ENCODE data around the gene OR51G1.

The OR51G1 gene

DNA sequence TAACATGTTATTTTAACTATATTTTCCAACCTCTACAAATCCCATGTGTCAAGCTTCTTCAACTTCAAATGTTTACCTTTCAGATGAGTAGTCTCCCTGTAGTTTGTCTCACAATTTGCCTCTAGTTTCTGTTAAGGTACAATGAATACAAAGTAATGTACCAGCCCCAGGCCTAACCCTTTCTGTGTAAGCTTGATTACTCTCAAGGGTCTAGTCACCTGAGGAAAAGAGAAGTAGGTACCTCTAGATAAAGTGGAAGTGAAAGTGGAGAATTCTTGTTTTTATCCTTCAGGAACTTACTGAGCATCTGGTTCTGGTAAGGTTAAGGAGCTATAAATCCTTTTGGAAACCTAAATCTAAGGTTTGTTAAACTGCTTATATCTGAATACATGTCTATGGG, 20.7 kb downstream of the OR51G1 start, which contains the start of gene OR51A7:
Gene OR51A7, plus strand, starts transcription at position 300 of the 400 bp plus-strand sequence. CDS start 3,587 bp downstream, outside the sequence.
- no peaks in the 10 kb centered on the region for H3F3A ChIP-seq (ENCODE audit: insufficient read depth)
- no peaks in the 10 kb centered on the region for H3K9me2 ChIP-seq (replicated peaks; ENCODE audit: insufficient read depth, low read length)
- no peak within 1 kb of the TSS for H2AFZ ChIP-seq (ENCODE audit: low read depth, low read length, severe bottlenecking)
- H3K4me3 ChIP-seq (ENCODE audit: insufficient read depth, low read length, poor library complexity, severe bottlenecking) = no peak within 1 kb of the TSS
- no peaks in the 10 kb centered on the region for H4K20me1 ChIP-seq (ENCODE audit: low read depth, low read length)
- no peaks in the 10 kb centered on the region for H3K36me3 ChIP-seq (ENCODE audit: low read length)
- no peak for TF ChIP-seq EZH2phosphoT487 (conservative IDR thresholded peaks at IDR 0.05; ENCODE audit: low read length)
- TF ChIP-seq, protein P1, sequence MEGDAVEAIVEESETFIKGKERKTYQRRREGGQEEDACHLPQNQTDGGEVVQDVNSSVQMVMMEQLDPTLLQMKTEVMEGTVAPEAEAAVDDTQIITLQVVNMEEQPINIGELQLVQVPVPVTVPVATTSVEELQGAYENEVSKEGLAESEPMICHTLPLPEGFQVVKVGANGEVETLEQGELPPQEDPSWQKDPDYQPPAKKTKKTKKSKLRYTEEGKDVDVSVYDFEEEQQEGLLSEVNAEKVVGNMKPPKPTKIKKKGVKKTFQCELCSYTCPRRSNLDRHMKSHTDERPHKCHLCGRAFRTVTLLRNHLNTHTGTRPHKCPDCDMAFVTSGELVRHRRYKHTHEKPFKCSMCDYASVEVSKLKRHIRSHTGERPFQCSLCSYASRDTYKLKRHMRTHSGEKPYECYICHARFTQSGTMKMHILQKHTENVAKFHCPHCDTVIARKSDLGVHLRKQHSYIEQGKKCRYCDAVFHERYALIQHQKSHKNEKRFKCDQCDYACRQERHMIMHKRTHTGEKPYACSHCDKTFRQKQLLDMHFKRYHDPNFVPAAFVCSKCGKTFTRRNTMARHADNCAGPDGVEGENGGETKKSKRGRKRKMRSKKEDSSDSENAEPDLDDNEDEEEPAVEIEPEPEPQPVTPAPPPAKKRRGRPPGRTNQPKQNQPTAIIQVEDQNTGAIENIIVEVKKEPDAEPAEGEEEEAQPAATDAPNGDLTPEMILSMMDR (IDR thresholded peaks at IDR 0.05; ENCODE audit: insufficient read depth, low read length, poor library complexity, severe bottlenecking) = no peak
- no peaks in the 10 kb centered on the region for H3K79me2 ChIP-seq (ENCODE audit: insufficient read depth, low read length)
- no peak within 1 kb of the TSS for H3K27ac ChIP-seq (ENCODE audit: low read depth, low read length)
- no peak within 1 kb of the TSS for H3K9ac ChIP-seq (ENCODE audit: low read length)
- H3K4me2 ChIP-seq (ENCODE audit: low read depth, low read length, poor library complexity, severe bottlenecking) = no peak within 1 kb of the TSS
- no peaks in the 10 kb centered on the region for H3K9me3 ChIP-seq (ENCODE audit: insufficient read depth, low read length)
- 0 out of 2 replicates have a peak, but pooled peaks cover 3% of the 10 kb centered on the region for H3K27me3 ChIP-seq (ENCODE audit: low read length)

DNA sequence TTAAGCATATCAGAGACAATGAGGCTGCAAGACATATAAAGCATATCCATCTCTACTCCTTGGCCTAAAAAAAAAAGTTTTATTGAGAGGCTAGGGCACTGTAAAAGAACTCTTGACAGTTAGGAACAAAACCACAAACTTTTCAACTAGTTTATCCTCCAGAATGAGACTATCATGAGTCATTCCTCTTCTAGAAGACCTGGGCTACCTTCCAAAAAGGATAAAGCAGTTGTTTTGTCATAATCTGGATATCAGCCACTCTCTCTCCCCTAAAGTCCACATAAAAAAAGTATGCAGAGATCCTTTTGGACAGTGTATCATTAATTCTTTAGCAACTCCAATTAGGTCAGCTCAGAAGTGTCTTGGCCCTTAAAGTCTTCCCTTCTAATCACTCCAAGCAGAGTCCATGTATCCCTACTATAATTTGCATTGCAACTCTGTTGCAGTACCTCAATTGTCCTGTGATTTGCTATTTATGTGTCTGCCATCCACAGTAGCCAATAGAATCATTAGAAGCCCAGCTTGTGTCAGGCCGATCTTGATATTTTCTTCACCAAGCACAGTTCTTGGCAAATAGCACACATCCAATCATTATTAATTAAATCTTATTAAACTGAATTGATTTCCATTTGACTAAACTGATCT, 32.0 kb downstream of the OR51G1 start:
- Histone ChIP-seq H3K9me3 (ENCODE audit: insufficient read depth, low read length) (no peaks in the 10 kb centered on the region), H3K4me3 (ENCODE audit: insufficient read depth, low read length, poor library complexity, severe bottlenecking) (no peak overlapping the region), H3K27me3 (ENCODE audit: low read length) (no peaks in the 10 kb centered on the region), H3K4me2 (ENCODE audit: low read depth, low read length, poor library complexity, severe bottlenecking) (no peak overlapping the region), H3K27ac (ENCODE audit: low read depth, low read length) (no peak overlapping the region), H2AFZ (ENCODE audit: low read depth, low read length, severe bottlenecking) (no peak overlapping the region), H3K79me2 (ENCODE audit: insufficient read depth, low read length) (no peaks in the 10 kb centered on the region), H3K9ac (ENCODE audit: low read length) (no peak overlapping the region), H3F3A (ENCODE audit: insufficient read depth) (no peaks in the 10 kb centered on the region), H3K9me2 (replicated peaks; ENCODE audit: insufficient read depth, low read length) (no peaks in the 10 kb centered on the region), H4K20me1 (ENCODE audit: low read depth, low read length) (no peaks in the 10 kb centered on the region), H3K36me3 (ENCODE audit: low read length) (no peaks in the 10 kb centered on the region)
- TF ChIP-seq EZH2phosphoT487 (conservative IDR thresholded peaks at IDR 0.05; ENCODE audit: low read length) = no peak
- TF ChIP-seq, protein P1 (IDR thresholded peaks at IDR 0.05; ENCODE audit: insufficient read depth, low read length, poor library complexity, severe bottlenecking) = no peak

DNA sequence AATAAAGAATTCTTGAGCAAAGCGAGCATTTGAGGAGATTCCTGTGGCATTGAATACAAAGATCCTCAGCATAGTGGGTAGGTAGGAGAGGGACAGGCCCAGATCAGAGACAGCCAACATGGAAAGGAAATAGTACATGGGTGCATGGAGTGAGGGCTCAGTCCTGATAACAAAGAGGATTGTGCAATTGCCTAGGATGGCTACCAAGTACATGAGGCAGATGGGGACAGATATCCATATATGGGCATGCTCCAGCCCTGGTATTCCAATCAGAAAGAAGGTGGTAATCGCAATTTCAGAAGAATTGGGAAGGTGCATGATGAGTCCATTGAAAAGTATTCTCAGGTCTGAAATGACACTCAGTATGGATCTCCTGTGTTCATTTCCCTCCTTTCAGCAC, 33.9 kb downstream of the OR51G1 start:
- Histone ChIP-seq H3F3A (ENCODE audit: insufficient read depth) (no peaks in the 10 kb centered on the region), H3K27ac (ENCODE audit: low read depth, low read length) (no peak overlapping the region), H3K4me3 (ENCODE audit: insufficient read depth, low read length, poor library complexity, severe bottlenecking) (no peak overlapping the region), H3K4me2 (ENCODE audit: low read depth, low read length, poor library complexity, severe bottlenecking) (no peak overlapping the region), H3K36me3 (ENCODE audit: low read length) (no peaks in the 10 kb centered on the region), H3K79me2 (ENCODE audit: insufficient read depth, low read length) (no peaks in the 10 kb centered on the region), H3K9ac (ENCODE audit: low read length) (no peak overlapping the region), H3K9me3 (ENCODE audit: insufficient read depth, low read length) (no peaks in the 10 kb centered on the region), H2AFZ (ENCODE audit: low read depth, low read length, severe bottlenecking) (no peak overlapping the region), H3K9me2 (replicated peaks; ENCODE audit: insufficient read depth, low read length) (no peaks in the 10 kb centered on the region), H4K20me1 (ENCODE audit: low read depth, low read length) (no peaks in the 10 kb centered on the region), H3K27me3 (ENCODE audit: low read length) (no peaks in the 10 kb centered on the region)
- TF ChIP-seq, protein P1 (IDR thresholded peaks at IDR 0.05; ENCODE audit: insufficient read depth, low read length, poor library complexity, severe bottlenecking) = no peak
- TF ChIP-seq EZH2phosphoT487 (conservative IDR thresholded peaks at IDR 0.05; ENCODE audit: low read length) = no peak

Measured in SU-DHL-6 (cell line).